Neural cell (in vitro differentiated cells): ENCODE measurements around the gene MAP2K1. TPM values are rescaled to one million over a fixed set of nuclear protein-coding genes. Genes with fewer than 3 reads are reported as not detected.
"Not testable (repeated sequence)": the region's sequence is repeated elsewhere in the genome, so short reads cannot be mapped to it uniquely, and the experiment has no call there.

Experiments
- H2AFZ ChIP-seq: fragments of 200-600, 300-800 bp; sonication (generic), shearing (Covaris generic); 2 replicates; pipeline ENCODE4 v1.6.0; 2014; ENCODE audit warnings: low read depth, mild to moderate bottlenecking, antibody characterized with exemption, low read length, moderate library complexity
- H3F3A ChIP-seq: fragments of 200-600 bp; shearing (Covaris generic); 2 replicates; pipeline ENCODE4 v1.6.1; 2016; ENCODE audit warnings: mild to moderate bottlenecking, moderate library complexity, mixed read lengths, antibody characterized with exemption, low read length; ENCODE audit not compliant: insufficient read depth, poor library complexity, severe bottlenecking
- H3K27ac ChIP-seq: fragments of 200-600, 300-800 bp; sonication (generic), shearing (Covaris generic); 2 replicates; pipeline ENCODE4 v1.5.1; 2014; ENCODE audit warnings: mild to moderate bottlenecking, low read length, moderate library complexity
- H3K27me3 ChIP-seq: fragments of 300-800, 200-600 bp; sonication (generic), shearing (Covaris generic); 2 replicates; pipeline ENCODE4 v1.6.0; 2014; ENCODE audit warnings: mild to moderate bottlenecking, low read depth, low read length, moderate library complexity; ENCODE audit not compliant: insufficient read depth
- H3K36me3 ChIP-seq: fragments of 300-800, 200-600 bp; sonication (generic), shearing (Covaris generic); 2 replicates; pipeline ENCODE4 v1.5.1; 2014; ENCODE audit warnings: mild to moderate bottlenecking, antibody characterized with exemption, low read length, moderate library complexity; ENCODE audit not compliant: insufficient read depth
- H3K4me2 ChIP-seq: fragments of 300-800, 200-600 bp; sonication (generic), shearing (Covaris generic); 2 replicates; pipeline ENCODE4 v1.6.0; 2014; ENCODE audit warnings: mild to moderate bottlenecking, low read length
- H3K4me3 ChIP-seq: fragments of 300-800, 200-600 bp; sonication (generic), shearing (Covaris generic); 2 replicates; pipeline ENCODE4 v1.5.1; 2014; ENCODE audit warnings: mild to moderate bottlenecking, low read length, moderate library complexity
- H3K79me2 ChIP-seq: fragments of 200-600 bp; shearing (Covaris generic); replicated peaks from 2 replicates; pipeline ENCODE4 v1.6.0; 2014; ENCODE audit warnings: mild to moderate bottlenecking, low read length, moderate library complexity; ENCODE audit not compliant: insufficient read depth
- H3K9ac ChIP-seq: fragments of 300-800, 200-600 bp; sonication (generic), shearing (Covaris generic); 2 replicates; pipeline ENCODE4 v1.6.1; 2016; ENCODE audit warnings: mild to moderate bottlenecking, low read length, mixed read lengths
- H3K9me2 ChIP-seq: fragments of 200-600 bp; shearing (Covaris generic); 2 replicates; pipeline ENCODE4 v1.6.1; 2016; ENCODE audit warnings: mild to moderate bottlenecking, low read length, mixed read lengths; ENCODE audit not compliant: insufficient read depth
- H3K9me3 ChIP-seq: fragments of 200-600, 300-800 bp; sonication (generic), shearing (Covaris generic); 2 replicates; pipeline ENCODE4 v1.6.1; 2016; ENCODE audit warnings: mild to moderate bottlenecking, mixed run types, low read length, moderate library complexity, mixed read lengths
- H4K20me1 ChIP-seq: fragments of 200-600 bp; shearing (Covaris generic); 2 replicates; pipeline ENCODE4 v1.6.1; 2016; ENCODE audit warnings: mild to moderate bottlenecking, mixed run types; ENCODE audit not compliant: insufficient read depth
- CTCF ChIP-seq: fragments of 450-650 bp; IDR thresholded peaks from 2 replicates; pipeline ENCODE4 v1.5.1; 2014; ENCODE audit warnings: antibody characterized with exemption, mild to moderate bottlenecking, moderate library complexity; ENCODE audit not compliant: poor library complexity, severe bottlenecking
- EP300 ChIP-seq: fragments of 450-650 bp; conservative IDR thresholded peaks from 2 replicates; pipeline ENCODE4 v1.6.1; 2014; ENCODE audit warnings: antibody characterized with exemption, mild to moderate bottlenecking, moderate library complexity; ENCODE audit not compliant: poor library complexity, severe bottlenecking
- EZH2 ChIP-seq: fragments of 200-600, 300-800 bp; shearing (Covaris generic), sonication (generic); IDR thresholded peaks from 2 replicates; pipeline ENCODE4 v1.6.1; 2014; ENCODE audit warnings: antibody characterized with exemption, low read length, borderline replicate concordance, mild to moderate bottlenecking; ENCODE audit not compliant: insufficient read depth, poor library complexity, severe bottlenecking
- MXI1 ChIP-seq: fragments of 450-650 bp; conservative IDR thresholded peaks from 2 replicates; pipeline ENCODE4 v1.6.1; 2014; ENCODE audit warnings: antibody characterized with exemption, mild to moderate bottlenecking; ENCODE audit not compliant: poor library complexity, severe bottlenecking
- POLR2AphosphoS5 ChIP-seq: IDR thresholded peaks from 2 replicates; pipeline ENCODE4 v1.6.1; 2012
- RAD21 ChIP-seq: fragments of 450-650 bp; conservative IDR thresholded peaks from 2 replicates; pipeline ENCODE4 v1.6.1; 2014; ENCODE audit warnings: antibody characterized with exemption, mild to moderate bottlenecking, moderate library complexity
- REST ChIP-seq: IDR thresholded peaks from 2 replicates; pipeline ENCODE4 v1.6.1; 2012; ENCODE audit warnings: borderline replicate concordance
- SMC3 ChIP-seq: fragments of 450-650 bp; conservative IDR thresholded peaks from 2 replicates; pipeline ENCODE4 v1.6.1; 2014; ENCODE audit warnings: antibody characterized with exemption, mild to moderate bottlenecking, moderate library complexity; ENCODE audit not compliant: poor library complexity
- TAF1 ChIP-seq: IDR thresholded peaks from 2 replicates; pipeline ENCODE4 v1.6.1; 2012; ENCODE audit warnings: low read depth
- polyA plus RNA-seq: library from polyadenylated mRNA; depleted of rRNA; stranded (reverse); fragments of >200 nt; gene quantifications from 2 replicates; pipeline ENCODE4 v1.2.3, GENCODE V29; 2014

The MAP2K1 gene
- polyA plus RNA-seq, 1 donor from 2014 or later: 24.7 TPM

GRCh38 chr15:66461917-66462316 is 75.2 kb downstream of the MAP2K1 start:
- TF ChIP-seq CTCF (no peak), RAD21 (no peak), SMC3 (no peak), MXI1 (no peak), REST (no peak), EP300 (no peak), EZH2 (no peak), TAF1 (no peak), POLR2AphosphoS5 (no peak)
- no peak overlapping the region for H3K4me3 ChIP-seq
- H3K36me3 ChIP-seq: no peaks in the 10 kb centered on the region
- H3K9me2 ChIP-seq: no peaks in the 10 kb centered on the region
- H3K27me3 ChIP-seq: no peaks in the 10 kb centered on the region
- H3F3A ChIP-seq: no peaks in the 10 kb centered on the region
- H3K9me3 ChIP-seq: no peaks in the 10 kb centered on the region
- no peaks in the 10 kb centered on the region for H4K20me1 ChIP-seq
- H2AFZ ChIP-seq: no peak overlapping the region
- H3K27ac ChIP-seq: no peak overlapping the region
- no peak overlapping the region for H3K4me2 ChIP-seq
- no peaks in the 10 kb centered on the region for H3K79me2 ChIP-seq
- no peak overlapping the region for H3K9ac ChIP-seq

- Histone ChIP-seq H3K4me2 (no peak overlapping the region), H3K9me2 (no peaks in the 10 kb centered on the region), H3K27me3 (no peaks in the 10 kb centered on the region), H3K27ac (no peak overlapping the region), H3F3A (no peaks in the 10 kb centered on the region), H3K9me3 (no peaks in the 10 kb centered on the region), H4K20me1 (no peaks in the 10 kb centered on the region), H2AFZ (no peak overlapping the region), H3K4me3 (no peak overlapping the region), H3K79me2 (no peaks in the 10 kb centered on the region), H3K9ac (no peak overlapping the region), H3K36me3 (no peaks in the 10 kb centered on the region)
- TF ChIP-seq SMC3 (no peak), TAF1 (no peak), RAD21 (no peak), REST (no peak), CTCF (no peak), EP300 (no peak), EZH2 (no peak), POLR2AphosphoS5 (no peak), MXI1 (no peak)
These were observed 75.9 kb downstream of the MAP2K1 start for GRCh38 chr15:66462627-66463026.

- H4K20me1 ChIP-seq, H3K79me2 ChIP-seq, H3F3A ChIP-seq, H2AFZ ChIP-seq, H3K36me3 ChIP-seq, H3K9me2 ChIP-seq, H3K27ac ChIP-seq, H3K9ac ChIP-seq, H3K4me3 ChIP-seq, H3K4me2 ChIP-seq, H3K9me3 ChIP-seq, H3K27me3 ChIP-seq: not testable (repeated sequence)
These were observed 78.6 kb downstream of the MAP2K1 start for GRCh38 chr15:66465294-66465693.
